Activated CD4-positive, alpha-beta T cell treated with anti-CD3 and anti-CD28 coated beads, Interleukin-2, amount 50 U/mL, for 16 hours (primary cell): ENCODE results near the gene COX8C.

Experiments
- DNase-seq: peaks from one replicate; pipeline ENCODE4 v3.0.0-alpha.2; 2020

The COX8C gene, protein sequence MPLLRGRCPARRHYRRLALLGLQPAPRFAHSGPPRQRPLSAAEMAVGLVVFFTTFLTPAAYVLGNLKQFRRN

DNA sequence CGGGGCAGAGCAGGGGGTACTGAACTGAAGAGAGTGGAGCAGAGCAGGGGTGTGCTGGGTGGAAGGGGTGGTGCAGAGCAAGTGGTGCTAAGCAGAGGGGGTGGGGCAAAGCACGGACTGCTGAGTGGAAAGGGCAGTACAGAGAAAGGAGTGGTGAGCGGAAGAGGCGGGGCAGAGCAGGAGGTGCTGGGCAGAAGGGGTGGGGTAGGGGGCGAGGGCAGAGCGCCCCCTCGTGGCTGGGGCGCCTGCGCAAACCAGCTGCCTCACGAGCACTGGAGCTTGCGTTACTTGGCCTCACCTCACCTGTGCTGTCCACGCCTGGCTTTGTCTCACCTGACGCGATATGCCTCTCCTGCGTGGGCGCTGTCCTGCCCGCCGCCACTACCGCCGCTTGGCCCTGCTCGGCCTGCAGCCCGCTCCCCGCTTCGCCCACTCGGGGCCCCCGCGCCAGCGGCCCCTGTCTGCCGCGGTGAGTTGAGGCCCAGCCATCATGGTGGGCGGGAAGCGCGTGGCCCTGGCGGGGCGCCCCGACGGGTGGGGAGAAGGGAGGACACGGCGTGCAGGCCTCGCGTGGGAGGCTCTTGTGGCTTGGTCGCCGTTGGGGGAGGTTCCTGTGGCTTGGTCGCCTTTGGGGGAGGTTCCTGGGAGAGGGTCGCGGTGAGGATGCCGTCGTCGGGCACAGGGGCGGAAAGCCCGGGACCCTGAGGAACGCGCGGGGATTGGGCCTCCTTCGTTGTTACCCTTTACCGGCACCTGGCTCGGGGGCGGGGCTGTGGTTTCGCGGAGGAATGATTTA lies at the start of gene COX8C:
TSS of gene COX8C (plus strand) at position 257 of the 796 bp plus-strand sequence. CDS start at position 344, 87 bp downstream.
- DNase-seq: no peak

DNA sequence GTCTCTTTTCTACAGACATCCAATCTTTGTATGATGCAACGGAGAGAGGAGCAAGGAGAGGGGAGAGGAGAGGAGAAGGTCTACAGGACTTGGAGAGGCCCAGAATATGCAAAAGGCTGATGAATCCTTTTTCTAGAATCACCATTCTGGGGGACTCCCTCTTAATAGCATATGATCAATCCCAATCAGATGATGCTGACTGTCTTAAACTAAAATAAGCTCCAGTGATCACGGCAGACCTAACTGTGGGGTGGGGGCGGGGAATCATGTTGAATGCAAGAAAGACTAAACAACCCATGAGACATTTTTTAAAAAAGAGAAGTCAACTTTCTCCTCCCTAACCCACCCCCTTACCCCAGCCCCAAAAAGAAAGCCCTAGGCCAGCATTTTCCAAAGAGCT lies 47.6 kb upstream of the COX8C start:
- no peak for DNase-seq

DNA sequence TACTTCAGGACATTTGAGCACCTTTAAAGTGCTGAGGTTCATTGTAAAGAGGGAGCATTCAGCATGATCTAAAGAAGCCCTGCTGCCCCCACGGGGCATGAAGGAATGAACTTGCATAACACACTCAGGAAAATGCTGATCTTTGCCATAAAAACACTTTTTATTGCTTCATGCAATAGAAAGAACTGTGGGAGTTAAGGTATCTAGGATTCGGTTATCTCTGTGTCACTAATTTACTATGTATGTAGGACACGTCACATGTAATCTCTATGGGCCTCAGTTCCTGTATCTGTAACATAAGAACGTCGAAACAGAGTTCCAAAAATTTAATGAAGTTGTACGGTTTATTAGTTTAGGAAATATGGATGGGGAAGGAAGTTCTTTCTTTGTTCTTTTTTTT lies 47.1 kb upstream of the COX8C start:
- DNase-seq: no peak

DNA sequence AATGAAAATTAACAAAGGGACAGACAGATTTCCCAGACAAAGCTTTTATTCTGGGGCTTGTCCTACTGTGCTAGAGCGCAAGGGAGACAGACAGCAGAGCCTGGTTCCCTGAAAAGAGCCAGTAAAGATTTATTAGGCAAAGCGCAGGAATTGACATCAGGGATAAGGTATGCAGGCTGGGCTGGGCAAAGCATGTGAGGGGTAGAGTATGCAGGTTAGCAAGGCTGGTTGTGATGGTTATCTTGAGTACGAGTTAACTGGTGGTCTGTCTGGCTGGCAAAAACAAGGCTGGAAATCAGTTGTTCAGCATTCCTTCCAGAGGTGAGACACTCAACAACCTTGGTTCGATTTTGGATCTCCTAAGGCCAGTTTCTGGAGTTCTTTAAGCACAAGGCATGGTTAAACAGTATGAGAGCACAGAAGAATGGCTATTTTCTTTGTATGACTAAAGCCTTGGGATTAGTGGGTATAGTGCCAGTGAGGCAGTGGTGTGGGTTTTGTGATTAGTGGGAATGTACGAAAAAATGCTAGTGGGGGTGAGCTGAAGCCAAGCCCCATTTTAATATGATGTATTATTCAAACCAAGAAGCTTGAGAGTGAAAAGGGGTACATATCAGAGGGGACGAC lies 45.0 kb upstream of the COX8C start:
- no peak for DNase-seq

DNA sequence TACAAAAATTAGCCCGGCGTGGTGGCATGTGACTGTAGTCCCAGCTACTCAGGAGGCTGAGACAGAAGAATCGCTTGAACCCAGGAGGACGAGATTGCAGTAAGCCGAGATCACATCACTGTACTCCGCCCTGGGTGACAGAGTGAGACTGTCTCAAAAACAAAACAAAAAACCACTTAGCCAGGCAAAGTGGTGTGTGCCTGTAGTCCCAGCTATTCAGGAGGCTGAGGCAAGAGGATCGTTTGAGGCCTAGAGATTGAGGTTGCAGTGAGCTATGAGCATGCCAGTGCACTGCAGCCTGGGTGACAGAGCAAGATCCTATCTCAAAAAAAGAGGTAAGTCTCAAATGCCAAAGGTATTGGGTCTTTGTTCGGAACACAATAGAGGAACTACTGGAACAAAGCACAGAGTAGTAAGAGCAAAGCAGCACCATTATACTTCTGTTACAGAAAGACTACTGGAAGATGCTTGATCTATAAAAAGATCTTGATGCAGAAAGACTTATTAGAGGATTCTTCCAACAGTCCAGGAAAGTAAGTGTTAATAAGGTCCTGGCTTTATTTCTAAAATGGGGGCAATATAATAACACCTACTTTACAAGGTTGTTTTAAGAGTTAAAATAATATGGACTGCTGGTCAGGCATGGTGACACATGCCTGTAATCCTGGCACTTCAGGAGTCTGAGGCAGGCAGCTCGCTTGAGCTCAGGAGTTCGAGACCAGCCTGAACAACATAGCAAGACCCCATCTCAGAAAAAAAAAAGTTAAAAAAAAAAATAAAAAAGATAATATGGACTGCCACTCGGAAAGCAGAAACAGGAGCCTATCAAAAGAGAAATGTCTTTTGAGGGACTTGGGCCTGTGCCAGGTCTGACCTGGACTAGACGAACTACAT lies 44.0 kb upstream of the COX8C start:
- no peak for DNase-seq

DNA sequence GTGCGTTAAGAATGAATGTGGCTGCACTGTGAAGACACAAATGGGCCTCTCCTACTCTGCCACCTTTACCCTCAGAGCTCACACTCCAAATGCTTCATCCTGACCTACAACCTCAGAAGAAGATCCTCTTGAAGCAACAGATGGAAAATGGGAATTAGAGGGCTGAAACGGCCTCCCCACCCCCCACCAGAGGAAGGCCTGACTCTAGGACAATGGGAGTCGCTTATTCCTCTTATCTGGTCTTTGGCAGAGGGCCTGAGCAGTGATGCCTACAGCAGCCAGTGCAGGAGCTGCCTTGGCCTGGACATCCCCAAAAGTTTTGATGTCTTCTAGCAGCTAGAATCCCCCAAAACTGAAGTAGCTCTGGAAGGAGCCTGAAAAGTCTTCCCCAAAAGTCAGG lies 43.3 kb upstream of the COX8C start:
- no peak for DNase-seq

DNA sequence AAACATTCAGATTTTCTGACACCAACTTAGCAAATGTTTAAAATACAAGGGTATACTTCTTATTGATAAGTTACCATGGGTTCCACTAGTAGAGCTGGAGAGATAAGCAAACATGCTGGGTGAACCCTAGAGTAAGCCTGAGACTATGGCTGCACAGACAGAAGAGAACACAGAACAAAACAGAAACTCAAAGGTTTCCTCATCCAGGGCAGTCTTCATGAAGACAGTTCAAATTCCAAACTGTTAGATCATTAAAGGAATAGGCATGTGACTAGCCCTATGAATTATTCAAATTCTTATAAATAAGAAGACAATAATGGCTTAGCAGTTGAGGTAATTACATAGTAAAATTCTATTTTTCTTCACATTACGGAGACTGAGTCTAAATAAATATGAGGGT lies 42.2 kb upstream of the COX8C start:
- DNase-seq: no peak

DNA sequence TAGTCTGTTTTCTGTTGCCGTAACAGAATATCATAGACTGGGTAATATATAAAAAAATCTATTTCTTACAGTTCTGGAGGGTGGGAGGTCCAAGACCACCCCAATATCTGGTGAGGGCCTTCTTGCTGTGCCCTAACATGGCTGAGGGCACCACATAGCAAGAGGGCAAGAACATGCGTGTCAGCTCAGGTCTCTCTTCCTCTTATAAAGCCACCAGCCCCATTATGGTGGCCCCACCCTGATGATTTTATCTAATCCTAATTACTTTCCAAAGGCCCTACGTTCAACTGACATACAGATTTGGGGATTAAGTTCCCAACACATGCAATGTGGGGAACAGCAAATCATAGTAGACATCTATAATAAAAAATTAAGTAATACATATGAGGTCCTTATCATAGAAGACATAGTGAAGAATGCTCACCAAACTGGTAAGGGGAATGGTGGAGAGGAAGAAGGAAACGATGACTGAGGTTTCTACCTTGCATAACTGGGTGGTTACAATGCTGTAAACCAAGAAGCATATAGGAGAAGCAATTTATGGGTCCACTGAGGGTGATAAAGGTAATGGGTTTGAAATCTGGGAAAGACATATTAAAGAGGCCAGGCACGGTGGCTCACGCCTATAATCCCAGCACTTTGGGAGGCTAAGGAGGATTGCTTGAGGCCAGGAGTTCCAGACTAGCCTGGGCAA lies 41.1 kb upstream of the COX8C start:
- DNase-seq: no peak

DNA sequence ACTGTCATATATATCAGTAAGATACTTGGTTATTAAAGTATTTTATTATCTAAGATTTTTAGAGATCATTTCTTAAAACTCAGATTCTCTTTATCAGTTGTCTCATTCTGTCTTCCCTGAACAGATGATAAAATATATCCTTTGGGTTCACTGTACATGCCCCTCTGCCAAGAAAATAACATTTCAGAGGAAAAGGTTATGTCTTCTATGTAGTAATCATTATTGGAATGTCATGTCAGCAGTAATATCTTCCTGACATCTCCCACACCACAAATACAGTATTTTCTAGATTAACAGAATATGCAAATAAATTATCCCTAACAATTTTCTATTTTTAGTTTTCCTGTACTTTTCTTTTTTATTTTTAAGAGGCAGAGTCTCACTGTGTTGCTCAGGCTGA lies 40.2 kb upstream of the COX8C start:
- DNase-seq: no peak

DNA sequence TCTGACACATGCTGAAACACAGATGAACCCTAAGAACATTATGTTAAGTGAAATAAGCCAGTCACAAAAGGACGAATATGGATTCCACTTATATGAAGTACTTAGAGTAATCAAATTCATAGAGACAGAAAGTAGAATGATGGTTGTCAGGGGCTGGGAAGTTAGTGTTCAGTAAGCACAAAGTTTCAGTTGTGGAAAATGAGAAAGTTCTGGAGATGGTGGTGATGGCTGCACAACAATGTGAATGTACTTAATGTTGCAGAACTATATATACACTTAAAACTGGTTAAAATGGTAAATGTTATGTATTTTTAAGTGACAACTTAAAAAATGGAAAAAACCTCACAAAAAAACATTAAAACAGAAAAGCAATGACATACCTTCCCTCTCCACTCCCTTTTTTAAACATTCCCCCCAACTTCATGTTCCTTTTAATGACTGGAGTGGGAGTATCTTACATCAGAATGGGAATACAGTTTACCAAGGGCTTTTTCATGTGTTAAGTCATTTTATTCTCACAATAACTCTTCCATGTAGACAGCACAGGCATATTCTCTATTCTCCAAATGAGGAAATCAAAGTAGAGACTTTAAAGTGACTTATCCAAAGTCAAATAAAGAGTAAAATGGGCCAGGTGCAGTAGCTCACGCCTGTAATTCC lies 38.2 kb upstream of the COX8C start:
- DNase-seq: no peak

DNA sequence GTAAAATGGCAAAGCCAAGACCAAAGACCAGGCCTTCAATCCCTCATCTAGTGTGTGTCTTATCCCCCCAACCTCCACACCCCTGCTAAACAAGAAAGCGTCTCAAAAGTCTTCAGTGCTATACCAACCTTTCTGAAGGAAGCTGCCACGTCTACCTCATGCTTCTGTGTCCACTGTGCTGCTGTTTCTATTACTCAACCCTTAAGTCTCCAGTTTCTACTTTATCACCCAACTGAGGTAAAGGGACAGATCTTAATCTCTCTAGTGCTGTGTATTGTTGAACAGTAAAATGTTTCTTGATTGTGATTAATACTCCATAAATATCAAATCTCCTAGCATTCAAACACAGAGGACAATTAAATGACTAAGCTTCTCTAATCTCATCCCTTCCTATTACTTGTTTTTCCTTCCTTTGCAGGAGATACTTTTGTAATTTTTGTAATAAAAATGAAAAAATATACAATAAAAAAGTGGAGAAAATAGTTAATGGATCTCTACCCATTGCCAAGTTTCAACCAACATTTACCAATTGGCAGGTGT lies 37.5 kb upstream of the COX8C start:
- DNase-seq: no peak

DNA sequence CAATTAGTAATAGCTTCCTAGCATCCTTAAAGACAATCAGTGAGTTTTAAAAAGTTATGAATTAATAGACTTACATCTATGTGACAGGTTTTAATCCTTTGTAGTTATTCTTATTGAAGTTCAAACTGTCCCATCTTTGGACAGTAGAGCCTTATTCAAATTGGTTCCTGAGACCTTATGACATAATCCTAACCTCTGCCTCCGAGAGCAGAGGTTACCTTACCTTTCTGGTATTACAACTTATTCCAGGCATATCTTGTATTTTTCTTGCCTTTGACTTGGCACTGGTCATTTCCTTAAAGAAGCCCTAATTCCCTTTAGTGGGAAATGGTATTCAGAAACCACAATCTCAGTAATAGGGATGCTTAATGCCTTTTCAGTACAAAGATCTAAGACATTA lies 35.9 kb upstream of the COX8C start:
- DNase-seq: no peak

DNA sequence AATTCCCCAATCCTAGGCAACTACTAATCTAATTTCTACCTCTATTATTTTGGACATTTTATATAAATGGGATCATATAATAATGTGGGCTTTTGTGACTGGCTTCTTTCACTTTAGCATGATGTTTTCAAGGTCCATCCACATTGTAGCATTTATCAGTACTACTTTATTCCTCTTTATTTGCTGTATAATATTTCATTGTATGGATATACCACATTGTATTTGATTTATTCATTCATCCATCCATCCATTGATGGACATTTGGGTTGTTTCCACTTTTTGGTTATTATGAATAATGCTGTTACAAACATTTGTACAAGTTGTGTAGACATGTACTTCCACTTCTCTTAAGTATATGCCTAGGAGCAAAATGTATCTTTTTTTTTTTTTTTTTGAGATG lies 31.4 kb upstream of the COX8C start:
- no peak for DNase-seq

DNA sequence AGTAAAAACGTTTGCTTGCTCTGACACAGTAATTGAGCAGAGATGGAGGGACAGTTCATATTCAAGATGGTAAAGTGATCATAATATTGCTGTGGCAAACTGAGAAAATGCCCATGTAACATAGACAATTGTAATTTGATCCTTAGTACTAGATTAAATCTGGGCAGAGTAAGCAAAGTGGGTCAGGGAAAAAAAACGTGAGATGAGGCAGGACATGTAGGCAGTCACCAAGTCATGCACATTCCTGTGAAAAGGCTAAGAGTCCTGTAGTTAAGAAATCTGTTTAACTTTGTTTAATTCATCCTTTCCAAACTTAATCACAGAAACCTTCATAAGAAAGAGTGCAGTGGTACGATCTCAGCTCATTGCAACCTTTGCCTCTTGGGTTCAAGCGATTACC lies 30.3 kb upstream of the COX8C start:
- DNase-seq: no peak

DNA sequence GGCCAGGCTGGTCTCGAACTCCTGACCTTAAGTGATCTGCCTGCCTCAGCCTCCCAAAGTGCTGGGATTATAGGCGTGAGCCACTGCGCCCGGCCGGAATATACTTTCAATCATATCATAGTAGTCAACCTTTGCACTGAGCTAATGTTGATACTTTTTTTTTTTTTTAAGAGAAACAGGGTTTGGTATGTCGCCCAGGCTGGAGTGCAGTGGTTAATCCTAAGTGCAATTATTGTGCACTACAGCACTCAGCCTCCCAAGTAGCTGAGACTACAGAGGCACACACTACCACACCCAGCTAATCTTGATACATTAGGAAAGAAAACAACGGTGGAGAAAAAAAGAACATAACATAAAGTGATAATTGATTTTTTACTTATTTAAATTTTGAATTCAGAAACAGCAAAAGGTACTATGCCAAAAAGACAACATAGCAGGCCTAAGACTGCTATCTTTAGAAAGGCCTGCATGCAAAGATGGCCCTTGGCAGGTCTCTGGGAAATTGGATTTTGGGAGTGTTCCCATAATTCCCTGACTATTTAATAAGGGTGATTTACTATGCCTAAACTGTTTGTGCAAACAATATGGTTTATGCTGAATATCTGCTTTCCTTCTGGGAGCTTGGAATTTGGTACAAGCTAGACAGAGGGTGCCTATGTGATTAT lies 29.6 kb upstream of the COX8C start:
- DNase-seq: no peak

DNA sequence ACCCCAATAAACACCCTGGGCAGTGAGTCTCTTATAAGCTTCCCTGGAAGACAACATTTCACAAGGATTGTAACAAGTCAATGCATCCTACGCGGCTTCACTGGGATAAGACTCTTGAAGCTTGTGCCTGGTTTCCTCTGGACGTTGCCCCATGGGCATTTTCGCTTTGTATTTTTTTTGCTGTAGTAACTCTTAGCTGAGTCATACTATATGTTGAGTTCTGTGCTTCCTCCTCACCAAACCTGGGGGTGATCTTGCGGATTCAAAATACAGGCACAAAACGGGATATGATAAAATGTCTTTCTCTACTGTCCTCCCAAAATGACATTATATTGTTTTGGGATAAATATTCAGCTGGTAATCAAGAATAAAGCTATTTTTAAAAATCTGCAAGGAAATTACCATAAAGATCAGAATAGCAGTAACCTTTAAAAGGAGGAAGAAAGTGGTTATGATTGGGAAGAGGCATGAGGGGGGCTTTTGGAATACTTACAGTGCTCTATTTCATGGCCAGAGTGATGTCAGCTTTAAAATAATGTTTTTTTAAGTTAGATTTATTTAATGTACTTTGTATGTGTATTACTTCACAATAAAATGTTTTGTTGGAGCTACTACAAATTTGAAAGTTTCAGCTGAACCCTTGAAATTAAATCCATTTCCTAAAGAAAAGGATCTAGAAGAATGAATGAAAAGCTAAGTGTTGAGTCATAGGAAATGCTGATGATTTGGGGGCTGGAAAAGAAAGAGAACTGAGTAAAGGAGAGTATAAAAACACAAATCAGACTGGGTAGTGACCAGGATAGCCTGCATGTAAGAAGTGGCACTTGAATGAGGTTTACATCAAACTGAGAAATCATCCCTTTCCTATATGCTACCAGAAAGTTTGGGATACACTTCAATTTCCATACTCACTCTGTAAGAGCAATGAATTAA lies 28.8 kb upstream of the COX8C start:
- no peak for DNase-seq

DNA sequence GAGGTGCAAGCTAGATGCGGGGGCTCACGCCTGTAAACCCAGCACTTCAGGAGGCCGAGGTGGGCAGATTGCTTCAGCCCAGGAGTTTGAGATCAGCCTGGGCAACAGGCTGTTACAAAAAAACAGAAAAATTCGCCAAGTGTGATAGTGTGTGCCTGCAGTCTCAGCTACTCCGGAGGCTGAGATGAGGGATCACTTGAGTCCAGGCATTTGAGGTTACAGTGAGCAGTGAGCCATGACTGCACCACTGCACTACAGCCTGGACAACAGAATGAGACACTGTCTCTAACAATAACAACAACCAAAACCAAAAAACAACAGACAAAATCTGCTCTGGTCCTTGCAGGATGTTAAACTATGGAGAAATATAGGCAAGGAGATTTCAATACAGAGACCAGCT lies 28.1 kb upstream of the COX8C start:
- no peak for DNase-seq

DNA sequence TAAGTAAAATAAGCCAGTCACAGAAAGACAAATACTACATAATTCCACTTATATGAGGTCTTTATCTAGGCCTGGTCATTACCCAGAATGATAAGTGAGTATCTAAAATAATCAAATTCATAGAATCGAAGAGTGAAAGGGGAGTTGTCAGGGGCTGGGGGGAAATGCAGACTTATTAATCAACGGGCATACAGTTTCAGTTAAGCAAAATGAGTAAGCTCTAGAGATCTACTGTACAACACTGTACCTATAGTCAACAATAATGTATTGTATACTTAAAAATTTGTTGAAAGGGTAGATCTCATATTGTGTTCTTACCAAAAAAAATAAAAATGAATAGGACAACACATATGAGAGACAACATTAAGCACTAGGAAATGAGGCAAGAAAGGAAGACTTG lies 27.5 kb upstream of the COX8C start:
- DNase-seq: no peak

DNA sequence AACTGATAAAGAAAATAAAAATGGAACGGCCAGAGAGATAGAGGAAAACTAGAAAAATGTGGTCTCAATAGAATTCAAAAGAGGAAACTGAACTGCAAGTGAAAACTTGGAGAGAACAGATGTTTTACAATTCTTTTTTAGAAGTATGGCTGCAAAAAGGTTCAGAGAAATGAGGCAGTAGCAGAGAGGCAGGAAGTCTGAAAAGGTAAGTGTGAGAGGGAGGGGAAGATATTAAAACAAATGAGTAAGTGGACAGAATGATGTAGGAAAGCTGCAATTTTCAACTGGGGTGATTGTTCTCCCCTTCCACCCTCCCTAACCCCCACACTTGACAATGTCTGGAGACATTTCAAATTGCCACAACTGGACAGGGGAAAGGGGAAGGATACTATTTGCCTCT lies 27.0 kb upstream of the COX8C start:
- DNase-seq: no peak

DNA sequence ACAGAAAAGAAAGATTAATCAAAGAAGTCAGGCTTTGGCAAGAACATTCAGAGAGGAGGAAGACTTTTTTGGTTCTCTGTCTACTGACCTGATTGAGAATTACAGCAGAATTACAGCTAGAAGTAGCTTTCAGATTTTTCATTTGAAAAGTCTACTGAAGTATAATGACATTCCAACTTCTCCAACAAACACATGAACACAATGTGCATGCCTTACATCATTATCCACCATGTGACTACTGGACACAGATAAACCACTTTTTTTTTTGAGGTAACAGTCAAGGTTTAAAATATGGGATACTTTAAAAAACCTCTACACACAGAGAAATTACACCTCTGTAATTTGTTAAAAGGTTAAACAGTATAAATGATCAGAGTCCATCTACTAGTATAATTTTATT lies 26.5 kb upstream of the COX8C start:
- DNase-seq: no peak
